PC-3 (cell line): ENCODE data around the gene PPARG. TPM values are rescaled to one million over a fixed set of nuclear protein-coding genes. Genes with fewer than 3 reads are reported as not detected.

ENCODE experiments used
- ATAC-seq: fragments of 200-7000 bp; cut with Tn5 transposase; 2 replicates; pipeline ENCODE4 v1.9.1; 2020; ENCODE audit warnings: mild to moderate bottlenecking, moderate library complexity
- BruUV-seq: library from RNA; stranded (reverse); fragments of 400-500 nt; replicated peaks from 2 replicates; lab custom pipeline; 2021; lab: Mats Ljungman, UMichigan
- CTCF ChIA-PET: fragments of 300-600 bp; sonication (Branson Sonifier 250); formaldehyde crosslinking; loops from one replicate; lab custom pipeline; 2022; ENCODE audit warnings: antibody characterized with exemption; lab: Charles Lee
- POLR2A ChIA-PET: fragments of 300-600 bp; sonication (Branson Sonifier 250); formaldehyde crosslinking; loops from one replicate; lab custom pipeline; 2022; ENCODE audit warnings: antibody characterized with exemption; ENCODE audit not compliant: unreplicated experiment; lab: Charles Lee
- DNase-seq: peaks from one replicate; pipeline ENCODE4 v3.0.0-alpha.2; 2015
- H2AFZ ChIP-seq: fragments of 300-600 bp; sonication (generic); 2 replicates; pipeline ENCODE4 v1.6.0; 2016; ENCODE audit warnings: antibody characterized with exemption, low read length
- H3F3A ChIP-seq: fragments of 300-600 bp; sonication (generic); one replicate; pipeline ENCODE4 v1.6.0; 2017; ENCODE audit warnings: antibody characterized with exemption, low read length, control low read depth, mild to moderate bottlenecking; ENCODE audit not compliant: unreplicated experiment
- H3K27ac ChIP-seq: fragments of 300-600 bp; sonication (generic); 2 replicates; pipeline ENCODE4 v1.5.1; 2016; ENCODE audit warnings: mild to moderate bottlenecking, low read length
- H3K27me3 ChIP-seq: fragments of 300-600 bp; sonication (generic); 2 replicates; pipeline ENCODE4 v1.6.1; 2016; ENCODE audit warnings: low read length, mixed read lengths
- H3K36me3 ChIP-seq: fragments of 300-600 bp; sonication (generic); 2 replicates; pipeline ENCODE4 v1.6.1; 2016; ENCODE audit warnings: low read depth, mixed run types, low read length, mixed read lengths
- H3K4me1 ChIP-seq: fragments of 300-600 bp; sonication (generic); 2 replicates; pipeline ENCODE4 v1.5.1; 2016; ENCODE audit warnings: low read length; ENCODE audit not compliant: insufficient read depth
- H3K4me2 ChIP-seq: fragments of 300-600 bp; sonication (generic); 2 replicates; pipeline ENCODE4 v1.6.0; 2016; ENCODE audit warnings: low read length
- H3K4me3 ChIP-seq: fragments of 300-600 bp; sonication (generic); 2 replicates; pipeline ENCODE4 v1.5.1; 2016; ENCODE audit warnings: mild to moderate bottlenecking, low read length, mixed read lengths
- H3K79me2 ChIP-seq: fragments of 300-600 bp; sonication (generic); 2 replicates; pipeline ENCODE4 v1.6.1; 2017; ENCODE audit warnings: low read length, mixed read lengths
- H3K9ac ChIP-seq: fragments of 300-600 bp; sonication (generic); 2 replicates; pipeline ENCODE4 v1.6.0; 2016; ENCODE audit warnings: mild to moderate bottlenecking, low read length
- H3K9me2 ChIP-seq: fragments of 300-600 bp; sonication (generic); replicated peaks from 2 replicates; pipeline ENCODE4 v1.6.1; 2016; ENCODE audit warnings: mixed run types, low read length, mixed read lengths
- H3K9me3 ChIP-seq: fragments of 300-600 bp; sonication (generic); 2 replicates; pipeline ENCODE4 v1.6.1; 2016; ENCODE audit warnings: low read length, mixed read lengths
- H4K20me1 ChIP-seq: fragments of 300-600 bp; sonication (generic); 2 replicates; pipeline ENCODE4 v1.6.1; 2016; ENCODE audit warnings: low read length, mixed read lengths
- EZH2 ChIP-seq: fragments of 300-600 bp; sonication (generic); IDR thresholded peaks from one replicate; pipeline ENCODE4 v1.6.1; 2017; ENCODE audit warnings: antibody characterized with exemption, mild to moderate bottlenecking, low read length; ENCODE audit not compliant: unreplicated experiment
- EZH2phosphoT487 ChIP-seq: fragments of 300-600 bp; sonication (generic); IDR thresholded peaks from 2 replicates; pipeline ENCODE4 v1.6.1; 2018; ENCODE audit warnings: mild to moderate bottlenecking, antibody characterized with exemption, low read length, borderline replicate concordance
- intact Hi-C: fragments of 100-400 bp; cut with micrococcal nuclease; formaldehyde crosslinking; loops from 2 replicates; pipeline ENCODE4 v1.9.0; 2023
- total RNA-seq: library from RNA; depleted of rRNA; stranded (reverse); fragments of >200 nt; gene quantifications from 2 replicates; pipeline ENCODE4 v1.2.3, GENCODE V29; 2014
- TF ChIP-seq, protein P1 (sequence below): fragments of 300-600 bp; sonication (generic); conservative IDR thresholded peaks from 2 replicates; pipeline ENCODE4 v1.5.1; 2017; ENCODE audit warnings: antibody characterized with exemption, low read depth, mild to moderate bottlenecking, low read length

Gene PPARG
- total RNA-seq, 1 experiment from 2014 or later = 250 TPM

DNA sequence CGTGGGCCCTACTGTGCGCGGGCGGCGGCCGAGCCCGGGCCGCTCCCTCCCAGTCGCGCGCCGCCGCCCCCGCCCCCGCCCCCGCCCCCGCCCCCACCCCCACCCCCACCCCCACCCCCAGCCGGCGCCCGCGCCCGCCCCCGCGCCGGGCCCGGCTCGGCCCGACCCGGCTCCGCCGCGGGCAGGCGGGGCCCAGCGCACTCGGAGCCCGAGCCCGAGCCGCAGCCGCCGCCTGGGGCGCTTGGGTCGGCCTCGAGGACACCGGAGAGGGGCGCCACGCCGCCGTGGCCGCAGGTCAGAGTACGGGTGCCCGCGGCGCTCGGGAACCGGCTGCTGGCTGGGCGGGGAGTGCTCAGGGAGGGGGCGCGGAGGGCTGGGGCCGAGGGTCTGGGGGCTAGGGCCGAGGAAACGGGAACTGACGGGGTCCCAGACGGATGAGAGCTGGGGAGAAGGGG, 1.1 kb upstream of the PPARG start:
- Histone ChIP-seq H3K4me2 (peak overlapping the region; percentile 87), H3K36me3 (peaks cover 27% of the 10 kb centered on the region), H3K27me3 (no peaks in the 10 kb centered on the region), H3K9me3 (no peaks in the 10 kb centered on the region), H4K20me1 (peaks cover 34% of the 10 kb centered on the region), H2AFZ (peak overlapping the region; percentile 77), H3K4me1 (peaks cover 18% of the 10 kb centered on the region), H3K27ac (peak overlapping the region; percentile 78), H3K4me3 (peak overlapping the region; percentile 74), H3F3A (peaks cover 7% of the 10 kb centered on the region), H3K79me2 (peaks cover 57% of the 10 kb centered on the region), H3K9ac (peak overlapping the region; percentile 87), H3K9me2 (no peaks in the 10 kb centered on the region)
- DNase-seq (peak; percentile 63), ATAC-seq (peak; percentile 57)
- no TSS peak for BruUV-seq
- intact Hi-C loops = loop anchor here (1.0 to 2.0 kb wide), 5 partner anchors 21 to 193 kb away; no protein-coding TSS in a partner anchor
- CTCF ChIA-PET = interaction anchor here (0.6 kb wide), 1 partner anchor 192 kb away, joined by 3 read pairs; no protein-coding TSS in a partner anchor
- no peak for TF ChIP-seq EZH2phosphoT487
- no peak for TF ChIP-seq EZH2
- TF ChIP-seq, protein P1, sequence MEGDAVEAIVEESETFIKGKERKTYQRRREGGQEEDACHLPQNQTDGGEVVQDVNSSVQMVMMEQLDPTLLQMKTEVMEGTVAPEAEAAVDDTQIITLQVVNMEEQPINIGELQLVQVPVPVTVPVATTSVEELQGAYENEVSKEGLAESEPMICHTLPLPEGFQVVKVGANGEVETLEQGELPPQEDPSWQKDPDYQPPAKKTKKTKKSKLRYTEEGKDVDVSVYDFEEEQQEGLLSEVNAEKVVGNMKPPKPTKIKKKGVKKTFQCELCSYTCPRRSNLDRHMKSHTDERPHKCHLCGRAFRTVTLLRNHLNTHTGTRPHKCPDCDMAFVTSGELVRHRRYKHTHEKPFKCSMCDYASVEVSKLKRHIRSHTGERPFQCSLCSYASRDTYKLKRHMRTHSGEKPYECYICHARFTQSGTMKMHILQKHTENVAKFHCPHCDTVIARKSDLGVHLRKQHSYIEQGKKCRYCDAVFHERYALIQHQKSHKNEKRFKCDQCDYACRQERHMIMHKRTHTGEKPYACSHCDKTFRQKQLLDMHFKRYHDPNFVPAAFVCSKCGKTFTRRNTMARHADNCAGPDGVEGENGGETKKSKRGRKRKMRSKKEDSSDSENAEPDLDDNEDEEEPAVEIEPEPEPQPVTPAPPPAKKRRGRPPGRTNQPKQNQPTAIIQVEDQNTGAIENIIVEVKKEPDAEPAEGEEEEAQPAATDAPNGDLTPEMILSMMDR = no peak
- POLR2A ChIA-PET = no interaction called here

DNA sequence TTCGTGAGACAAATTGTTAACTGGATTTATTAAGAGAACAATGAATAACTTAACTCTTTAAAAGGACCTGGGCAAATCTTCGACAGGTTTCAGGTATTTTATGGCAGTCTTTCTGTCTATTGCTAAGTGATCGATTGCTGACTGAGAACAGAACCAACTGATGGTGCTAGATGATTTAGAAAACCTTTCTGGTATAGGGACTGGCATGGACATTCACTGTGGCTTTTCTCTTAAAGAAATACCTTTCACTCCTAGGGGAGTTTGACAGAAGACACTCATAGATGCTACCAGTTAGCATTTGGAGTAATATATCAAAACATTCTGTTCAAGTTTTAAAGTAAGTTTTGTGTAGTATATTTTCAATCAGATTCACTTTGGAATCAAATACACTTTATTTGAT, 654 bp downstream of the PPARG start:
- no peak for ATAC-seq
- BruUV-seq = no TSS peak
- H3K4me2 ChIP-seq = peak overlapping the region; percentile 87

More for the DNA sequence above, 654 bp downstream of the PPARG start:
- Histone ChIP-seq H3K27me3 (no peaks in the 10 kb centered on the region), H3K9ac (peak overlapping the region; percentile 87), H2AFZ (no peak overlapping the region), H3K27ac (peak overlapping the region; percentile 78), H3K4me1 (peaks cover 35% of the 10 kb centered on the region), H3F3A (peaks cover 7% of the 10 kb centered on the region), H3K9me3 (no peaks in the 10 kb centered on the region), H3K9me2 (no peaks in the 10 kb centered on the region), H3K79me2 (peaks cover 75% of the 10 kb centered on the region), H3K4me3 (peak overlapping the region; percentile 74), H3K36me3 (peaks cover 40% of the 10 kb centered on the region), H4K20me1 (peaks cover 48% of the 10 kb centered on the region)
- ChIA-PET CTCF (interaction anchor here (1.0 kb wide), 1 partner anchor 154 kb away, joined by 4 read pairs; no protein-coding TSS in a partner anchor), POLR2A (interaction anchor here (0.5 kb wide), 2 partner anchors 69 to 265 kb away, joined by 11 to 22 read pairs; no protein-coding TSS in a partner anchor)
- no peak for DNase-seq
- TF ChIP-seq, protein P1 = no peak
- TF ChIP-seq EZH2phosphoT487 (no peak), EZH2 (no peak)
- intact Hi-C loops = loop anchor here (1.0 to 2.0 kb wide), 6 partner anchors 10 to 191 kb away; no protein-coding TSS in a partner anchor
